Measurements from ENCODE around the gene MTF2.

MTF2 gene

DNA sequence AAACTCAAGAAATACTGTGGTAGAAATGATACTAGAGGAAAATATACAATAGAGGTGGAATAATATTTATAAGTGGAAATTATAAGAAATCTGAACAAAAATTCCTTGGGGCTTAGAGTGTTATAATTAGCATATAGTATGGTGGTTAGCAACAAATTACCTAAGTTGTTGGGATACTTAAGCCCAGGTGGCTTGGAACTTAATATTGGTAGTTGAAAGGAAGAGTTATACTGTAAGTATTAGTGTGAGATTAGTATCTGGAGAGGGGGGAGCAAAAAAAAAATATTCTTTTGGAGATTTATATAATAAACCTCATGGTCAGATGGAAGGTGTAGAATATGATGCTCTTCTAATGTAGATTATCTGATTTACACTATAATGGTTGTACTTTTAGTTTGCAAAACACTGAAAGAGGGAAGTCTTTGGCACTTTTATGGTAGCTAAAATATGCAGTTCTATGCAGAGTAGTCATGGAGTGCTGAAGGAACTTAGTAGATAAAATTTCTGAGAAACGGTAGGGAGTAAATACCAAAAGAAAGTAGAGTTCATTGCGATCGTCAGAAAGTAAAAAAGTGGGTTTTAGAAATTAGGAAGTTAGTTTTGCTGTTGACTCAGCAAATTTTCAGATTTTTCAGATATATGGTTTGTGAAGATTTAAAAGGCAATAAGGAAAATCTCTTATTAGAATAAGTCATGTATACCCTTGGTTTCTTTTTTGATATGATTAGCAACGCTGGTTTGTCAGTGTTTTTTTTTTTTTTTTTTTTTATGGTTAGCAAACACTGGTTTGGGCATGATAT, 45.7 kb downstream of the MTF2 start:
- TF ChIP-seq, protein P1, sequence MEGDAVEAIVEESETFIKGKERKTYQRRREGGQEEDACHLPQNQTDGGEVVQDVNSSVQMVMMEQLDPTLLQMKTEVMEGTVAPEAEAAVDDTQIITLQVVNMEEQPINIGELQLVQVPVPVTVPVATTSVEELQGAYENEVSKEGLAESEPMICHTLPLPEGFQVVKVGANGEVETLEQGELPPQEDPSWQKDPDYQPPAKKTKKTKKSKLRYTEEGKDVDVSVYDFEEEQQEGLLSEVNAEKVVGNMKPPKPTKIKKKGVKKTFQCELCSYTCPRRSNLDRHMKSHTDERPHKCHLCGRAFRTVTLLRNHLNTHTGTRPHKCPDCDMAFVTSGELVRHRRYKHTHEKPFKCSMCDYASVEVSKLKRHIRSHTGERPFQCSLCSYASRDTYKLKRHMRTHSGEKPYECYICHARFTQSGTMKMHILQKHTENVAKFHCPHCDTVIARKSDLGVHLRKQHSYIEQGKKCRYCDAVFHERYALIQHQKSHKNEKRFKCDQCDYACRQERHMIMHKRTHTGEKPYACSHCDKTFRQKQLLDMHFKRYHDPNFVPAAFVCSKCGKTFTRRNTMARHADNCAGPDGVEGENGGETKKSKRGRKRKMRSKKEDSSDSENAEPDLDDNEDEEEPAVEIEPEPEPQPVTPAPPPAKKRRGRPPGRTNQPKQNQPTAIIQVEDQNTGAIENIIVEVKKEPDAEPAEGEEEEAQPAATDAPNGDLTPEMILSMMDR (IDR thresholded peaks at IDR 0.05; ENCODE audit: borderline replicate concordance, control extremely low read depth, extremely low read depth, insufficient read depth, missing control alignments): no peak
- in situ Hi-C loops (cut with MboI; ENCODE audit: low sequenced_read_pairs, unreplicated experiment): no loop called here
- no peak for DNase-seq (ENCODE audit: low spot score)

DNA sequence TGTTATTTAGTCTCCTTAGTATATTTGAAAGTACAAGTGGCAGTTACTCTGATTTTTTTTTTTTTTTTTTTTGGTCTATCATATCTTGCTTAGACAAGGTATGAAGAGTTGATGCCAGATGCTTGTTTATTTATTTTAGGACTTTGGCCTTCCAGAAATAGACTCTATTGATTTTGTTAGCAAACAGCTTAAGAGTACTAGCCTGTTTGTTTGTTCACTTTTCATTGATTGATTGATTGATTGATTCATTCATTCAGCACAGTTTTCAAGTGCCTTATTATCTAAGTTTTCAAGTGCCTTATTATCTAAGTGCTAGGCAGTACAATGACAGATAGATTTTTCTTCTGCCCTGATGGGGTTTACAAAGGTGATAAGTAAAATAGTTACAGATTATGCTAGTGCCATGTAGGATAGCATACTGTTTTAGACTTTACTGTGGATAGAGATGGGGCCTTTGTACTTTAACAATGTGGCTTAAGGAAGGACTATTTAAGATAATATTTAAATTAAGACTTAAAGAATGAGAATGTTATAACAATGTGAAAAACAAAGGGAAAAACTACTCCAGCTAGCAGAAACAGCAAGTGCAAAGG, 50.5 kb downstream of the MTF2 start:
- DNase-seq (ENCODE audit: low spot score): no peak
- in situ Hi-C loops (cut with MboI; ENCODE audit: low sequenced_read_pairs, unreplicated experiment): no loop called here
- TF ChIP-seq, protein P1 (IDR thresholded peaks at IDR 0.05; ENCODE audit: borderline replicate concordance, control extremely low read depth, extremely low read depth, insufficient read depth, missing control alignments): no peak

DNA sequence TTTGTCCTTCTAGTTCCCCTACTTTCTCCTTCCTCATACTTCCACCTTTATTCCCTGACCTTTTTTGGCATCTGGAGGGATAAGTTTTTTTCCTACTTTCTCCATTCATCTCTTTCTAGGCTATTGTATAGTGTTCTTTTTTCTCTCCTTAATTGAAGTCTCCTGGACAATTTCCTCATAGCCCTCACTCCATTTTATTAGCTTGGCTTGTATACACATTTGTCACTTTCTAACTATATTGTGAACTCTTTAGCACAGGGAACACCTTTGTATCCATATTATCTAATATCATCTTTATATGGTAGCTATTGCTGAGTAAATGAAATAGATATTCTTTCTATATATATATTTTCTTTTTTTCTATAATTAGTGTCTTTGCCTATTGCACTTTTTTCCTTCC, 53.6 kb downstream of the MTF2 start:
- in situ Hi-C loops (cut with MboI; ENCODE audit: low sequenced_read_pairs, unreplicated experiment): no loop called here
- no peak for DNase-seq (ENCODE audit: low spot score)
- TF ChIP-seq, protein P1 (IDR thresholded peaks at IDR 0.05; ENCODE audit: borderline replicate concordance, control extremely low read depth, extremely low read depth, insufficient read depth, missing control alignments): no peak

DNA sequence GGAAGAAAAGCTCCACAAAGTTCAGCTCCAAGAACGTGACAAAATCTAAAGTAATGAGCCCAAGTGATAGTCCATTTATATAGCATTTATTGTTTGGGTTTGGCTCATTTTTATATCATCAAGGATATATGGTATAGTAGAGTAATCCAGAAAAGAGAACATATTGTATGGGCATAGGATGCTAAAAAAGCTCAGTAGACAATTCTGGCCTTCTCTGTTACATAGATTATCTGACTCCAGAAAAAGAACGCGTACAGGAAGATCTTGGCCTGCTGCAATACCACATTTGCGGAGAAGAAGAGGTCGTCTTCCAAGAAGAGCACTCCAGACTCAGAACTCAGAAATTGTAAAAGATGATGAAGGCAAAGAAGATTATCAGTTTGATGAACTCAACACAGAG, 57.4 kb downstream of the MTF2 start:
- DNase-seq (ENCODE audit: low spot score): no peak
- in situ Hi-C loops (cut with MboI; ENCODE audit: low sequenced_read_pairs, unreplicated experiment): no loop called here
- TF ChIP-seq, protein P1 (IDR thresholded peaks at IDR 0.05; ENCODE audit: borderline replicate concordance, control extremely low read depth, extremely low read depth, insufficient read depth, missing control alignments): no peak

DNA sequence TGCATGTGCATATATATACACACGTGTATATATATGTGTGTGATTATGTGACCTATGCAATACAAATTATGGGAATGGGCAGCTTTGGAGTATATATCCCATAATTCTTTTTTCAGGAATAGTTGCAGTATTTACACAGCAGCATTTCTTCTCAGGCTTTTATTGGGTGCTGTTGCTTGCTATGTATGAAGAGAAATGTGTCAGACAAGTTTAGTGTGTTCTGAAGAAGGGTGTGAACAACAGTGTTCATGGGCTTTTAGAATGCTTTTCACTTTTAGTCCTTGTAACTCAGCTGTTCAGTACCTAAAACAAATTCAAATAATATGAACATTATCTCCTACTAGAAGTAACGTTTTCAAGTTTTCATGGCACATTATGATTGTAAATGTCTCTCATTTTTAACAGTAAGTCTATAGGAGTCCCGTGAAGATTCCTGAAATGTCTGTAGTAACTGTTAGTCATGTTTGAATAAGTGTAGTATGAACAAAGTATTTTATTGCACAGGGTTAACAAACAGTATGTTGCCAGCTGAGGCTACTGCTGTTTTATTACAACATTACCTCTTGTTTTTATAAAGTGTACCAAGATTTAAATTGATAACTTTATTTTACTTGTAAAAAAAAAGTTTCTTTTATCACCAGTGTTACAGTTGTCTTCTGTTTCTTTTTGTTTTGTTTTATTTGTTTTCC, 58.7 kb downstream of the MTF2 start:
- in situ Hi-C loops (cut with MboI; ENCODE audit: low sequenced_read_pairs, unreplicated experiment): no loop called here
- TF ChIP-seq, protein P1 (IDR thresholded peaks at IDR 0.05; ENCODE audit: borderline replicate concordance, control extremely low read depth, extremely low read depth, insufficient read depth, missing control alignments): no peak
- no peak for DNase-seq (ENCODE audit: low spot score)

DNA sequence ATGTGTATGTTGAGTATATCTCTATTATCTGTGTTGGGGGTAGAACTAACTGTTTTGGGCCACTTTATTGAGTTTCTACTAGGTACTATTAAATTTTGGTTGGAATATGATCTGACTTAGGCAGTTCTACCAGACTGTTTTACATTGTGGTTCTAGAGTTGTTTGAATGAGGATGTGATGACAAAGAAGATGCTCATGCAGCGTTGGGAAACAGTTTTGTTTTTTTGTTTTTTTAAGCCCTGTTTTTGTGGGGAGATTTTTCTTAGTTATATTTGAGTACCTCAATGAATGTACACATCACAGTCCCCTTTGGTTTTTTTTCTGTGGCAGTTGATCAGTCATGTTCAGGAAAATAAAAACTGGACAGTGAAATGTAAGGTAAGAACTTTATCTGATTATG, 61.0 kb downstream of the MTF2 start:
- in situ Hi-C loops (cut with MboI; ENCODE audit: low sequenced_read_pairs, unreplicated experiment): no loop called here
- DNase-seq (ENCODE audit: low spot score): no peak
- TF ChIP-seq, protein P1 (IDR thresholded peaks at IDR 0.05; ENCODE audit: borderline replicate concordance, control extremely low read depth, extremely low read depth, insufficient read depth, missing control alignments): no peak

Measured in GM13976 (cell line).